GM18951 (cell line): Measurements from ENCODE around the gene GGT5.
"Not testable (repeated sequence)": the region's sequence is repeated elsewhere in the genome, so short reads cannot be mapped to it uniquely, and the experiment has no call there.

Experiments
- POLR2A ChIP-seq: IDR thresholded peaks from 4 replicates; pipeline ENCODE4 v1.6.1; 2011; ENCODE audit warnings: mild to moderate bottlenecking; ENCODE audit not compliant: insufficient read length, insufficient read depth; ENCODE audit errors: extremely low read depth
- in situ Hi-C: fragments of 300-500 bp; cut with MboI; formaldehyde crosslinking; loops from one replicate; pipeline ENCODE4 v1.12.0; 2022; ENCODE audit warnings: low sequenced_read_pairs, mixed read lengths, inconsistent platforms; ENCODE audit not compliant: unreplicated experiment

Gene GGT5

GRCh38 chr22:24271386-24271854 lies 26.5 kb upstream of the GGT5 start:
- TF ChIP-seq POLR2A: no peak
- in situ Hi-C loops: no loop called here

- in situ Hi-C loops: no loop called here
- TF ChIP-seq POLR2A: peak; percentile 98
Measured at GRCh38 chr22:24270556-24271385, 25.9 kb upstream of the GGT5 start, which contains the start of gene SPECC1L. SPECC1L (plus strand) TSS chr22:24270831; CDS start chr22:24302232, 31,401 bp downstream.

- in situ Hi-C loops: not testable (repeated sequence)
Measured at GRCh38 chr22:24266495-24266894, 21.6 kb upstream of the GGT5 start.

GRCh38 chr22:24265734-24266133 lies 20.9 kb upstream of the GGT5 start:
- in situ Hi-C loops: no loop called here
- TF ChIP-seq POLR2A: no peak

- in situ Hi-C loops: not testable (repeated sequence)
Measured at GRCh38 chr22:24264329-24264896, 19.5 kb upstream of the GGT5 start.

GRCh38 chr22:24263479-24263878 lies 18.6 kb upstream of the GGT5 start:
- in situ Hi-C loops: not testable (repeated sequence)

GRCh38 chr22:24262185-24262749 lies 17.4 kb upstream of the GGT5 start:
- in situ Hi-C loops: not testable (repeated sequence)

GRCh38 chr22:24259459-24259858 lies 14.6 kb upstream of the GGT5 start:
- in situ Hi-C loops: not testable (repeated sequence)

GRCh38 chr22:24256736-24257135 lies 11.9 kb upstream of the GGT5 start:
- in situ Hi-C loops: not testable (repeated sequence)

- in situ Hi-C loops: not testable (repeated sequence)
Measured at GRCh38 chr22:24256136-24256535, 11.3 kb upstream of the GGT5 start.

- in situ Hi-C loops: not testable (repeated sequence)
Measured at GRCh38 chr22:24253126-24253525, 8.2 kb upstream of the GGT5 start.

GRCh38 chr22:24251286-24251685 lies 6.4 kb upstream of the GGT5 start:
- in situ Hi-C loops: not testable (repeated sequence)

GRCh38 chr22:24249413-24249812 lies 4.5 kb upstream of the GGT5 start:
- in situ Hi-C loops: not testable (repeated sequence)

- in situ Hi-C loops: not testable (repeated sequence)
Measured at GRCh38 chr22:24248611-24249010, 3.7 kb upstream of the GGT5 start.
